Common myeloid progenitor, CD34-positive (primary cell): ENCODE measurements around the gene AAK1.
A peak's percentile ranks its signal among the peaks of the same experiment; 100 is the strongest.
"Not testable (repeated sequence)": the region's sequence is repeated elsewhere in the genome, so short reads cannot be mapped to it uniquely, and the experiment has no call there.

Experiments
- CTCF ChIA-PET: fragments of 350-600 bp; sonication (Branson Sonifier 250); formaldehyde crosslinking; loops from one replicate; lab custom pipeline; 2021; ENCODE audit warnings: antibody characterized with exemption; lab: Charles Lee
- POLR2A ChIA-PET: fragments of 350-600 bp; sonication (Branson Sonifier 250); formaldehyde crosslinking; loops from one replicate; lab custom pipeline; 2021; ENCODE audit warnings: antibody characterized with exemption; lab: Charles Lee
- DNase-seq, 3 donors: peaks; one replicate each; pipeline versions ENCODE4 v3.0.0 to v3.0.0-alpha.2; 2013
- H3K27ac ChIP-seq, 2 experiments: 1 replicate in 1 of 2; 2 replicates in 1 of 2; pipeline ENCODE4 v1.7.0; 2013; ENCODE audit warnings: inconsistent platforms in 2 of 2, low read length in 2 of 2, mild to moderate bottlenecking in 2 of 2, low read depth in 1 of 2, moderate library complexity in 1 of 2; ENCODE audit not compliant: severe bottlenecking in 2 of 2, insufficient read depth in 1 of 2, poor library complexity in 1 of 2
- H3K27me3 ChIP-seq, 5 experiments: replicated peaks in 2 of 5; 1 replicate in 3 of 5; 2 replicates in 2 of 5; pipeline versions ENCODE4 v1.6.1 to v1.7.0; 2013; ENCODE audit warnings: low read length in 4 of 5, mild to moderate bottlenecking in 2 of 5, moderate library complexity in 2 of 5, inconsistent platforms in 1 of 5; ENCODE audit not compliant: insufficient read depth in 5 of 5, control insufficient read depth in 4 of 5
- H3K36me3 ChIP-seq, 4 experiments: 1 replicate in 2 of 4; 2 replicates in 2 of 4; pipeline versions ENCODE4 v1.6.1 to v1.7.0; 2013; ENCODE audit warnings: low read length in 3 of 4, control low read depth in 1 of 4, mild to moderate bottlenecking in 1 of 4; ENCODE audit not compliant: control insufficient read depth in 4 of 4, insufficient read depth in 4 of 4
- H3K4me1 ChIP-seq, 4 experiments: 1 replicate in 3 of 4; 2 replicates in 1 of 4; pipeline versions ENCODE4 v1.6.1 to v1.7.1; 2013; ENCODE audit warnings: low read length in 3 of 4, mild to moderate bottlenecking in 3 of 4, control low read depth in 1 of 4, inconsistent platforms in 1 of 4, moderate library complexity in 1 of 4; ENCODE audit not compliant: control insufficient read depth in 4 of 4, insufficient read depth in 4 of 4; ENCODE audit errors: control extremely low read depth in 1 of 4
- H3K4me3 ChIP-seq, 7 experiments: 1 replicate in 4 of 7; 2 replicates in 3 of 7; pipeline versions ENCODE4 v1.5.1 to v1.7.0; 2013; ENCODE audit warnings: mild to moderate bottlenecking in 7 of 7, low read length in 6 of 7, moderate library complexity in 6 of 7, inconsistent platforms in 2 of 7, low read depth in 2 of 7, control low read depth in 1 of 7; ENCODE audit not compliant: insufficient read depth in 4 of 7, control insufficient read depth in 1 of 7; ENCODE audit errors: extremely low read depth in 1 of 7
- H3K9me3 ChIP-seq, 5 experiments: 1 replicate in 4 of 5; 2 replicates in 1 of 5; pipeline versions ENCODE4 v1.6.1 to v1.7.1; 2013; ENCODE audit warnings: low read length in 4 of 5, mild to moderate bottlenecking in 2 of 5, inconsistent platforms in 1 of 5, low read depth in 1 of 5, moderate library complexity in 1 of 5; ENCODE audit not compliant: control insufficient read depth in 4 of 5, insufficient read depth in 2 of 5; ENCODE audit errors: control extremely low read depth in 1 of 5
- WGBS: methylation state at CpG from one replicate; pipeline ENCODE4 v1.1.5; 2013; ENCODE audit not compliant: insufficient coverage; 5-methylcytosine and 5-hydroxymethylcytosine counted together

Gene AAK1

GRCh38 chr2:69662547-69662946 is 19.0 kb upstream of the AAK1 start:
- POLR2A ChIA-PET, H3K27ac ChIP-seq, H3K4me3 ChIP-seq, H3K27me3 ChIP-seq, H3K9me3 ChIP-seq, H3K36me3 ChIP-seq, CTCF ChIA-PET, DNase-seq: not testable (repeated sequence)
- H3K4me1 ChIP-seq: peaks cover 0 to 15% (median 7%) of the 10 kb centered on the region in 4 experiments
- no CpG with 5 or more reads among the region's 2 CpGs for WGBS

GRCh38 chr2:69660637-69661036 is 17.1 kb upstream of the AAK1 start:
- ChIA-PET POLR2A (interaction anchor here (1.6 kb wide), 1 partner anchor 9 kb away, joined by 4 read pairs; no protein-coding TSS in a partner anchor), CTCF (interaction anchor here (0.6 to 1.4 kb wide), 2 partner anchors 10 to 34 kb away, joined by 3 to 4 read pairs; no protein-coding TSS in a partner anchor)
- WGBS: no CpG with 5 or more reads among the region's 1 CpG
- Histone ChIP-seq H3K9me3 (peaks cover 0 to 7% (median 0%) of the 10 kb centered on the region in 5 experiments), H3K27ac (no peak overlapping the region), H3K4me1 (peaks cover 0 to 15% (median 7%) of the 10 kb centered on the region in 4 experiments), H3K27me3 (peaks cover 0 to 2% (median 0%) of the 10 kb centered on the region in 5 experiments), H3K36me3 (no peaks in the 10 kb centered on the region), H3K4me3 (no peak overlapping the region)
- no peak for DNase-seq

GRCh38 chr2:69659941-69660483 is 16.5 kb upstream of the AAK1 start:
- H3K4me3 ChIP-seq: no peak overlapping the region
- no peak overlapping the region for H3K27ac ChIP-seq
- H3K4me1 ChIP-seq: peaks cover 0 to 15% (median 7%) of the 10 kb centered on the region in 4 experiments
- CTCF ChIA-PET: interaction anchor here (0.6 to 1.8 kb wide), 3 partner anchors 9 to 55 kb away, joined by 3 to 4 read pairs (median 4); no protein-coding TSS in a partner anchor
- peaks cover 0 to 2% (median 0%) of the 10 kb centered on the region in 5 experiments for H3K27me3 ChIP-seq
- no peaks in the 10 kb centered on the region for H3K36me3 ChIP-seq
- POLR2A ChIA-PET: interaction anchor here (0.5 to 1.6 kb wide), 2 partner anchors 9 to 1469 kb away, joined by 3 to 4 read pairs; no protein-coding TSS in a partner anchor
- peaks cover 0 to 7% (median 0%) of the 10 kb centered on the region in 5 experiments for H3K9me3 ChIP-seq
- no CpG with 5 or more reads among the region's 2 CpGs for WGBS
- DNase-seq: peak in 2 of 3 donors; percentile 27 to 38

GRCh38 chr2:69659349-69659748 is 15.8 kb upstream of the AAK1 start:
- Histone ChIP-seq H3K4me1 (peaks cover 0 to 15% (median 7%) of the 10 kb centered on the region in 4 experiments), H3K4me3 (no peak overlapping the region), H3K27ac (no peak overlapping the region), H3K9me3 (peaks cover 0 to 6% (median 0%) of the 10 kb centered on the region in 5 experiments), H3K36me3 (no peaks in the 10 kb centered on the region), H3K27me3 (peaks cover 0 to 2% (median 0%) of the 10 kb centered on the region in 5 experiments)
- WGBS: 100% methylated on average over 1 of the region's 1 CpG
- no peak for DNase-seq
- ChIA-PET POLR2A (interaction anchor here (0.5 to 1.6 kb wide), 2 partner anchors 8 to 1470 kb away, joined by 3 to 4 read pairs; no protein-coding TSS in a partner anchor), CTCF (interaction anchor here (1.1 to 1.8 kb wide), 2 partner anchors 28 to 55 kb away, joined by 3 to 4 read pairs; no protein-coding TSS in a partner anchor)

- H3K27ac ChIP-seq: no peak overlapping the region
- POLR2A ChIA-PET: interaction anchor here (0.7 kb wide), 1 partner anchor 22 kb away, joined by 4 read pairs; no protein-coding TSS in a partner anchor
Observed at GRCh38 chr2:69652206-69652605, 8.7 kb upstream of the AAK1 start.

GRCh38 chr2:69647196-69647595 is 3.7 kb upstream of the AAK1 start:
- H3K9me3 ChIP-seq, POLR2A ChIA-PET, H3K27ac ChIP-seq, DNase-seq, H3K27me3 ChIP-seq, H3K36me3 ChIP-seq, H3K4me3 ChIP-seq: not testable (repeated sequence)
- CTCF ChIA-PET: interaction anchor here (0.9 to 1.0 kb wide), 2 partner anchors 37 to 87 kb away, joined by 3 read pairs; no protein-coding TSS in a partner anchor
- 95% methylated on average over 3 of the region's 5 CpGs for WGBS
- peaks cover 14 to 54% (median 31%) of the 10 kb centered on the region in 4 experiments for H3K4me1 ChIP-seq

More at GRCh38 chr2:69652206-69652605, 8.7 kb upstream of the AAK1 start:
- H3K9me3 ChIP-seq: no peaks in the 10 kb centered on the region
- peaks cover 0 to 16% (median 8%) of the 10 kb centered on the region in 4 experiments for H3K4me1 ChIP-seq
- H3K36me3 ChIP-seq: no peaks in the 10 kb centered on the region
- CTCF ChIA-PET: interaction anchor here (0.8 to 1.4 kb wide), 3 partner anchors 9 to 73 kb away, joined by 3 read pairs; partner anchors contain the start of gene AAK1
- no peak overlapping the region for H3K4me3 ChIP-seq
- H3K27me3 ChIP-seq: no peaks in the 10 kb centered on the region
- WGBS: 94% methylated on average over 7 of the region's 7 CpGs
- DNase-seq: no peak

- Histone ChIP-seq H3K27ac (no peak overlapping the region), H3K27me3 (no peaks in the 10 kb centered on the region), H3K4me3 (no peak overlapping the region), H3K4me1 (peaks cover 18 to 59% (median 36%) of the 10 kb centered on the region in 4 experiments), H3K36me3 (no peaks in the 10 kb centered on the region), H3K9me3 (peaks cover 0 to 2% (median 0%) of the 10 kb centered on the region in 5 experiments)
- CTCF ChIA-PET: interaction anchor here (0.6 to 1.8 kb wide), 6 partner anchors 9 to 147 kb away, joined by 3 to 8 read pairs (median 3); no protein-coding TSS in a partner anchor
- WGBS: 100% methylated on average over 1 of the region's 1 CpG
- no peak for DNase-seq
- POLR2A ChIA-PET: no interaction called here
Observed at GRCh38 chr2:69646714-69647113, 3.2 kb upstream of the AAK1 start.
